Right lobe of liver (tissue), 6 donors: ENCODE measurements around the gene VAV2. TPM values are rescaled to one million over a fixed set of nuclear protein-coding genes. Genes with fewer than 3 reads are reported as not detected.

Source experiments
- ATAC-seq, 4 donors: fragments of 200-7000 bp; cut with Tn5 transposase; one replicate each; pipeline ENCODE4 v1.9.1; 2020; ENCODE audit warnings: mild to moderate bottlenecking in 4 of 4, moderate library complexity in 4 of 4
- DNase-seq, 3 donors: peaks; one replicate each; pipeline ENCODE4 v3.0.0-alpha.2; 2020
- H3K27ac ChIP-seq, 3 donors: fragments of 200-600 bp; one replicate each; pipeline ENCODE4 v1.8.0; 2022
- H3K27me3 ChIP-seq, 2 donors: fragments of 200-600 bp; one replicate each; pipeline ENCODE4 v1.8.0; 2022
- H3K36me3 ChIP-seq, 4 donors: fragments of 200-600 bp; sonication (generic) in 1 of 4; one replicate each; pipeline versions ENCODE4 v1.5.1 to v1.8.0; 2017 to 2022; ENCODE audit warnings: control low read depth in 1 of 4
- H3K4me1 ChIP-seq, 4 donors: fragments of 200-600 bp; sonication (generic) in 1 of 4; one replicate each; pipeline versions ENCODE4 v1.5.1 to v1.8.0; 2017 to 2022; ENCODE audit warnings: control low read depth in 1 of 4
- H3K4me3 ChIP-seq, 3 donors: fragments of 200-600 bp; one replicate each; pipeline ENCODE4 v1.8.0; 2022
- H3K9me3 ChIP-seq, 4 donors: fragments of 200-600 bp; sonication (generic) in 1 of 4; one replicate each; pipeline versions ENCODE4 v1.5.1 to v1.8.0; 2017 to 2022; ENCODE audit warnings: control low read depth in 1 of 4
- POLR2A ChIP-seq: fragments of 450-650 bp; IDR thresholded peaks from one replicate; pipeline ENCODE4 v1.6.1; 2017; ENCODE audit warnings: antibody characterized with exemption, mild to moderate bottlenecking
- WGBS: methylation state at CpG from one replicate; pipeline ENCODE4 v1.1.6; 2018; ENCODE audit warnings: low coverage, low lambda C conversion rate; ENCODE audit not compliant: insufficient coverage; ENCODE audit errors: missing lambda C conversion rate; 5-methylcytosine and 5-hydroxymethylcytosine counted together
- intact Hi-C, 2 donors: fragments of 100-400 bp; cut with DNase I; formaldehyde crosslinking; loops; one replicate each; pipeline versions ENCODE4 v1.11.2 to v1.14.1; 2022
- total RNA-seq, 6 experiments: library from RNA; depleted of rRNA in 2 of 6; stranded (reverse); fragments of >200 nt in 2 of 6; fragmentation: NEBNext Ultra II Directional in 3 of 6; extraction: Animal tissue kit (Norgen Biotek cat#: 25700) in 3 of 6; gene quantifications; one replicate each; pipeline versions ENCODE4 v1.1.0 to v1.2.4, GENCODE V29; 2016 to 2023
- TF ChIP-seq, protein P1 (sequence below), 4 donors: fragments of 200-600 bp in 3 of 4; fragments of 450-650 bp in 1 of 4; IDR thresholded peaks; one replicate each; pipeline versions ENCODE4 v1.5.1 to v1.8.0; 2016 to 2022; ENCODE audit warnings: antibody characterized with exemption in 4 of 4, mild to moderate bottlenecking in 2 of 4
- donor health status: DM: no; HTN: yes; CAD: no.
- donor health status: DM: no; HTN: no; CAD: no.
- donor health status: DM: no; HTN: no; CAD: no.
- donor health status: DM: no; HTN: yes; CAD: no.
- donor health status: DM: no; HTN: yes; CAD: no.

Gene VAV2
- total RNA-seq, 6 experiments from 2014 or later, result 30.1 to 44.3 (median 34.9) TPM

DNA sequence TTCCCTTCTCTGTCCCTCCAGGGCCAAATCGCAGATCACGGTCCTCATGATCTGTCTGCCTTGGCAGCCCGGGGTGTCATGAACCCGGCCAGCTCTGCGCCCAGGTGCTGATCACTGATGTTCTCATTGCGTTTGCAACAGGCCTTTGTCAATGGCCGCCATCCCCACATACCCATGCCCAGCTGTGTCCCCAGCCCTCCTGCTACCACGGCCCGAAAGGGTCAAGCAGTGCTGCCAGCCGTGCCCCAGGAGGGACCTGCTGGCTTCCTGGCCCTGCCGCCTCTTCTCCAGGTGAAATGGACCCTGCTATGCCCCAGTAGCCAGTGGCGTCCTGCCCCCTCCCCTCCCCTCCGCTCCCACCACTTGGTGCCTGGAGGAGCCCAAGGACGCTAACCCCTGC, 12.8 kb upstream of the VAV2 start:
- Histone ChIP-seq H3K4me1 (peaks cover 0 to 3% (median 0%) of the 10 kb centered on the region in 4 donors), H3K27me3 (no peaks in the 10 kb centered on the region), H3K4me3 (no peak overlapping the region), H3K9me3 (no peaks in the 10 kb centered on the region), H3K27ac (no peak overlapping the region), H3K36me3 (no peaks in the 10 kb centered on the region)
- DNase-seq, result no peak
- TF ChIP-seq, protein P1, sequence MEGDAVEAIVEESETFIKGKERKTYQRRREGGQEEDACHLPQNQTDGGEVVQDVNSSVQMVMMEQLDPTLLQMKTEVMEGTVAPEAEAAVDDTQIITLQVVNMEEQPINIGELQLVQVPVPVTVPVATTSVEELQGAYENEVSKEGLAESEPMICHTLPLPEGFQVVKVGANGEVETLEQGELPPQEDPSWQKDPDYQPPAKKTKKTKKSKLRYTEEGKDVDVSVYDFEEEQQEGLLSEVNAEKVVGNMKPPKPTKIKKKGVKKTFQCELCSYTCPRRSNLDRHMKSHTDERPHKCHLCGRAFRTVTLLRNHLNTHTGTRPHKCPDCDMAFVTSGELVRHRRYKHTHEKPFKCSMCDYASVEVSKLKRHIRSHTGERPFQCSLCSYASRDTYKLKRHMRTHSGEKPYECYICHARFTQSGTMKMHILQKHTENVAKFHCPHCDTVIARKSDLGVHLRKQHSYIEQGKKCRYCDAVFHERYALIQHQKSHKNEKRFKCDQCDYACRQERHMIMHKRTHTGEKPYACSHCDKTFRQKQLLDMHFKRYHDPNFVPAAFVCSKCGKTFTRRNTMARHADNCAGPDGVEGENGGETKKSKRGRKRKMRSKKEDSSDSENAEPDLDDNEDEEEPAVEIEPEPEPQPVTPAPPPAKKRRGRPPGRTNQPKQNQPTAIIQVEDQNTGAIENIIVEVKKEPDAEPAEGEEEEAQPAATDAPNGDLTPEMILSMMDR (IDR thresholded peaks at IDR 0.05), result no peak
- TF ChIP-seq POLR2A, result no peak
- intact Hi-C loops, result loop anchor here in 1 of 2 donors (5.0 kb wide), 1 partner anchor 218 kb away; no protein-coding TSS in a partner anchor
- 100% methylated on average over 1 of the region's 14 CpGs for WGBS
- ATAC-seq, result no peak

DNA sequence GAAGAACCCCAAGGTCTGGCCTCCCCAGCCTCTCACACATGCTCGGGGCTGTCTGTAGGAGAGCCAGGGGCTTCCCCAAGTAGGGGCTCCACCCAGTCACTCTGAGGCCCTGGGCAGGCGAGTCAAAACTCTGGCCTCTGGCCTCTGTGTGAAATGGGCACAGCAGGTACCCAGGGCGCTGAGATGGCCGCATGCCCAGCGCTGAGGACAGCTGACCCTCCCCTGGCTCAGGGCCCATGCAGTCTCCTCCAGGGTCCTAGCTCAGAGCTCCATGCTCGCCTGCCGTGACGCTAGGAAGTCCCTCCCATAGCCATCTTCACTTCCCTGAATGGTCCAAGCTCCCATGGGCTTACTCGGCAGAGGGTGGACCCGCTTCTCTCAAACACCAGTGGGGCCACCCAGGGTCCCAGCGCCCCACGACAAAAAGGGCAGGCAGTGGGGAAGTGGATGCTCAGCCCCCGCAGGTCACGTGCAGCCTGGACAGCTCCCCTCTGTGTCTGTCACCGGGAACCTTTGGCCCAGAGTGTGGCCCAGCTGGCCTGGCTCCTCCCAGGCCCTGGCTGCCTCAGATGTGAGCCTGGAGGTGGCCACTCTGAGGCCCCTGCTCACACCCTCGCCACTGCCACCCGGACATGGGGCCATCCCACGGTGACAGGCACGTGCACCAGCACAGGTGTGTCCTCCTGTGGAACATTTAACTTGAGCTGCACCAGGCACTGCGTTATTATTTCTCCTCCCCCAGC, 12.2 kb upstream of the VAV2 start:
- TF ChIP-seq, protein P1 (IDR thresholded peaks at IDR 0.05), result no peak
- TF ChIP-seq POLR2A, result no peak
- Histone ChIP-seq H3K4me3 (no peak overlapping the region), H3K27ac (no peak overlapping the region), H3K36me3 (no peaks in the 10 kb centered on the region), H3K27me3 (no peaks in the 10 kb centered on the region), H3K4me1 (no peaks in the 10 kb centered on the region), H3K9me3 (no peaks in the 10 kb centered on the region)
- 81% methylated on average over 3 of the region's 20 CpGs for WGBS
- DNase-seq, result no peak
- intact Hi-C loops, result loop anchor here in 1 of 2 donors (5.0 kb wide), 1 partner anchor 217 kb away; no protein-coding TSS in a partner anchor
- peak; percentile 38 to 79 (median 63) for ATAC-seq

DNA sequence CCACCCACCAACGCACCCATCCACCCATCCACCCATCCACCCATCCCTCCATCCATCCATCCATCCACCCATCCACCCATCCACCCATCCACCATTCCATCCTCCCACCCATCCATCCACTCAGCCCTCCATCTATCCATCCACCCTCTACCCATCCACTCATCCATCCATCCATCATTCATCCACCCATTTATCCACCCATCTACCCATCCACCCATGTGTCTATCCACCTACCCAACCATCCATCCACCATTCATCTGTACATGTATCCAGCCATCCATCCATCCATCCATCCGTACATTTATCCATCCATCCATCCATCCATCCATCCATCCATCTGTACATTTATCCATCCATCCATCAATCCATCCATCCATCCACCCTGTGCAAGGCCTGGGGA, 11.1 kb upstream of the VAV2 start:
- 72% methylated on average over 2 of the region's 2 CpGs for WGBS
- TF ChIP-seq POLR2A, result no peak
- TF ChIP-seq, protein P1 (IDR thresholded peaks at IDR 0.05), result no peak
- ATAC-seq (no peak), DNase-seq (no peak)
- Histone ChIP-seq H3K27ac (no peak overlapping the region), H3K36me3 (no peaks in the 10 kb centered on the region), H3K27me3 (no peaks in the 10 kb centered on the region), H3K9me3 (no peaks in the 10 kb centered on the region), H3K4me3 (no peak overlapping the region), H3K4me1 (no peaks in the 10 kb centered on the region)
- intact Hi-C loops, result loop anchor here in 1 of 2 donors (5.0 kb wide), 1 partner anchor 216 kb away; no protein-coding TSS in a partner anchor

DNA sequence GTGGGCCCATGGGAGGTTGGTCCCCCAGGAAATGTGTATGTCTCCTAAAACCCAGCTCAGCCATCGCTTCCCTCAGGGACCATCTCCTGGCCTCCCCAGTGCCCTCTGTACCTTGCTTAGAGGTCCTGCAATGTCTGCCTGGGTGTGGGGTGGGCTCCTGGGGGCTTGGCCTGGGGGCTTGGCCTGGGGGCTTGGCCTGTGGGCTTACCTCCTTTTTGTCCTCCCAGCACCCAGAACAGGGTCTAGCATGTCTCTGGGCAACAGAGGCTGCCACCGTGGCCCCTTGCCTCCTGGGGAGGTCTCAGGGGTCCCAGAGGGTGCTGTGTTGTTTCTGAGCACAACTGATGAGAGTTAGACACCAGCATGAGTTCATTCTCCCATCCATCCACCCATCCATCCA, 10.7 kb upstream of the VAV2 start:
- intact Hi-C loops, result loop anchor here in 1 of 2 donors (5.0 kb wide), 1 partner anchor 215 kb away; no protein-coding TSS in a partner anchor
- Histone ChIP-seq H3K4me1 (no peaks in the 10 kb centered on the region), H3K9me3 (no peaks in the 10 kb centered on the region), H3K27ac (no peak overlapping the region), H3K4me3 (no peak overlapping the region), H3K27me3 (no peaks in the 10 kb centered on the region), H3K36me3 (no peaks in the 10 kb centered on the region)
- ATAC-seq (no peak), DNase-seq (no peak)
- TF ChIP-seq POLR2A, result no peak
- TF ChIP-seq, protein P1 (IDR thresholded peaks at IDR 0.05), result no peak
- WGBS, result 71% methylated on average over 1 of the region's 2 CpGs
